Panc1 (cell line): ENCODE measurements around the gene PFN1. TPM values are rescaled to one million over a fixed set of nuclear protein-coding genes. Genes with fewer than 3 reads are reported as not detected.

Experiments
- ATAC-seq: fragments of 200-7000 bp; cut with Tn5 transposase; 2 replicates; pipeline ENCODE4 v1.9.1; 2020; ENCODE audit warnings: mild to moderate bottlenecking, moderate library complexity
- BruUV-seq: library from RNA; stranded (reverse); fragments of 400-500 nt; replicated peaks from 2 replicates; lab custom pipeline; 2021; lab: Mats Ljungman, UMichigan
- CTCF ChIA-PET: fragments of 300-600 bp; sonication (Branson Sonifier 250); formaldehyde crosslinking; loops from one replicate; lab custom pipeline; 2022; ENCODE audit warnings: antibody characterized with exemption; lab: Charles Lee
- POLR2A ChIA-PET: fragments of 300-600 bp; sonication (Branson Sonifier 250); formaldehyde crosslinking; loops from one replicate; lab custom pipeline; 2022; ENCODE audit warnings: antibody characterized with exemption; lab: Charles Lee
- DNase-seq: peaks from one replicate; pipeline ENCODE4 v3.0.0-alpha.2; 2010; ENCODE audit warnings: low read depth, low spot score
- H3K27ac ChIP-seq: 2 replicates; pipeline ENCODE4 v1.5.1; 2011; ENCODE audit warnings: mild to moderate bottlenecking, low read length, inconsistent platforms
- H3K27me3 ChIP-seq: fragments of 200-500 bp; sonication (Bioruptor generic); 2 replicates; pipeline ENCODE4 v1.6.0; 2014; ENCODE audit warnings: low read length, inconsistent platforms; ENCODE audit not compliant: control insufficient read depth, insufficient read depth
- H3K36me3 ChIP-seq: fragments of 200-500 bp; sonication (Bioruptor generic); 2 replicates; pipeline ENCODE4 v1.5.1; 2014; ENCODE audit warnings: inconsistent platforms, mild to moderate bottlenecking, low read length, moderate library complexity; ENCODE audit not compliant: control insufficient read depth, insufficient read depth
- H3K4me1 ChIP-seq: 2 replicates; pipeline ENCODE4 v1.5.1; 2011; ENCODE audit warnings: inconsistent platforms, mild to moderate bottlenecking, low read length, moderate library complexity; ENCODE audit not compliant: control insufficient read depth, insufficient read depth
- H3K4me3 ChIP-seq, 2 experiments: 2 replicates each; pipeline ENCODE4 v1.5.1; 2011 to 2012; ENCODE audit warnings: low read depth in 2 of 2, low read length in 2 of 2, mild to moderate bottlenecking in 2 of 2, inconsistent platforms in 1 of 2, moderate library complexity in 1 of 2
- H3K9me3 ChIP-seq: fragments of 200-500 bp; sonication (Bioruptor generic); 2 replicates; pipeline ENCODE4 v1.5.1; 2014; ENCODE audit warnings: low read depth, mild to moderate bottlenecking, inconsistent platforms, low read length, moderate library complexity; ENCODE audit not compliant: control insufficient read depth, insufficient read depth
- CTCF ChIP-seq: fragments of 450-650 bp; IDR thresholded peaks from 2 replicates; pipeline ENCODE4 v1.5.1; 2017; ENCODE audit warnings: mild to moderate bottlenecking
- POLR2AphosphoS5 ChIP-seq: IDR thresholded peaks from 2 replicates; pipeline ENCODE4 v1.6.1; 2012; ENCODE audit warnings: mild to moderate bottlenecking, low read depth, low read length, moderate library complexity
- REST ChIP-seq, 2 experiments: IDR thresholded peaks; 2 replicates each; pipeline ENCODE4 v1.6.1; 2011 to 2012; ENCODE audit warnings: low read depth in 2 of 2, control low read depth in 1 of 2, low read length in 1 of 2, mild to moderate bottlenecking in 1 of 2, moderate library complexity in 1 of 2; ENCODE audit not compliant: insufficient read depth in 1 of 2
- SIN3A ChIP-seq: IDR thresholded peaks from 2 replicates; pipeline ENCODE4 v1.6.1; 2012; ENCODE audit warnings: low read depth, mild to moderate bottlenecking, low read length, moderate library complexity, borderline replicate concordance; ENCODE audit not compliant: insufficient read depth
- TCF7L2 ChIP-seq: IDR thresholded peaks from 2 replicates; pipeline ENCODE4 v1.6.1; 2011; ENCODE audit warnings: mild to moderate bottlenecking, low read depth, low read length, inconsistent platforms
- in situ Hi-C: cut with HindIII; loops from 2 replicates; pipeline ENCODE4 v1.10.0; 2016; ENCODE audit warnings: low sequenced_read_pairs, low pct_unique_long_range_greater_than_20kb
- intact Hi-C: fragments of 100-400 bp; cut with micrococcal nuclease; formaldehyde crosslinking; loops from one replicate; pipeline ENCODE4 v1.10.0; 2022; ENCODE audit not compliant: unreplicated experiment
- total RNA-seq: library from RNA; stranded (reverse); gene quantifications from one replicate; pipeline ENCODE4 v1.2.1, GENCODE V29; 2021; ENCODE audit not compliant: unreplicated experiment

PFN1 gene
- total RNA-seq, 1 experiment from 2014 or later = 1,074 TPM

- Histone ChIP-seq H3K27ac (no peak overlapping the region), H3K4me3 (no peak overlapping the region), H3K9me3 (no peaks in the 10 kb centered on the region), H3K36me3 (no peaks in the 10 kb centered on the region), H3K27me3 (no peaks in the 10 kb centered on the region), H3K4me1 (peaks cover 11% of the 10 kb centered on the region)
- in situ Hi-C loops (no loop called here), intact Hi-C loops (no loop called here)
- ChIA-PET POLR2A (interaction anchor here (0.7 kb wide), 1 partner anchor 201 kb away, joined by 3 read pairs; no protein-coding TSS in a partner anchor), CTCF (no interaction called here)
- ATAC-seq = no peak
- no TSS peak for BruUV-seq
- TF ChIP-seq SIN3A = no peak
- no peak for TF ChIP-seq REST (IDR thresholded peaks at IDR 0.05; ENCODE audit: insufficient read depth in 1 of 2, low read depth in 2 of 2, low read length in 1 of 2)
- no peak for DNase-seq
These were observed 24.0 kb upstream of the PFN1 start for GRCh38 chr17:4972322-4972721.

GRCh38 chr17:4971826-4972225, 23.5 kb upstream of the PFN1 start:
- Histone ChIP-seq H3K4me1 (peaks cover 11% of the 10 kb centered on the region), H3K27me3 (no peaks in the 10 kb centered on the region), H3K27ac (no peak overlapping the region), H3K4me3 (no peak overlapping the region), H3K9me3 (no peaks in the 10 kb centered on the region), H3K36me3 (no peaks in the 10 kb centered on the region)
- ChIA-PET CTCF (no interaction called here), POLR2A (interaction anchor here (0.7 kb wide), 1 partner anchor 200 kb away, joined by 3 read pairs; no protein-coding TSS in a partner anchor)
- no peak for DNase-seq
- BruUV-seq = no TSS peak
- TF ChIP-seq REST (IDR thresholded peaks at IDR 0.05; ENCODE audit: insufficient read depth in 1 of 2, low read depth in 2 of 2, low read length in 1 of 2) (no peak), POLR2AphosphoS5 (no peak), TCF7L2 (no peak), SIN3A (no peak), CTCF (no peak)
- no peak for ATAC-seq
- in situ Hi-C loops = no loop called here
- intact Hi-C loops = no loop called here
